GM21367 (cell line): ENCODE results near the gene PIP4K2A.
"Not testable (repeated sequence)": the region's sequence is repeated elsewhere in the genome, so short reads cannot be mapped to it uniquely, and the experiment has no call there.

ENCODE experiments used
- ATAC-seq: cut with Tn5 transposase; IDR thresholded peaks from one replicate; pipeline ENCODE4 v1.9.1; 2021; ENCODE audit not compliant: unreplicated experiment

The PIP4K2A gene

DNA sequence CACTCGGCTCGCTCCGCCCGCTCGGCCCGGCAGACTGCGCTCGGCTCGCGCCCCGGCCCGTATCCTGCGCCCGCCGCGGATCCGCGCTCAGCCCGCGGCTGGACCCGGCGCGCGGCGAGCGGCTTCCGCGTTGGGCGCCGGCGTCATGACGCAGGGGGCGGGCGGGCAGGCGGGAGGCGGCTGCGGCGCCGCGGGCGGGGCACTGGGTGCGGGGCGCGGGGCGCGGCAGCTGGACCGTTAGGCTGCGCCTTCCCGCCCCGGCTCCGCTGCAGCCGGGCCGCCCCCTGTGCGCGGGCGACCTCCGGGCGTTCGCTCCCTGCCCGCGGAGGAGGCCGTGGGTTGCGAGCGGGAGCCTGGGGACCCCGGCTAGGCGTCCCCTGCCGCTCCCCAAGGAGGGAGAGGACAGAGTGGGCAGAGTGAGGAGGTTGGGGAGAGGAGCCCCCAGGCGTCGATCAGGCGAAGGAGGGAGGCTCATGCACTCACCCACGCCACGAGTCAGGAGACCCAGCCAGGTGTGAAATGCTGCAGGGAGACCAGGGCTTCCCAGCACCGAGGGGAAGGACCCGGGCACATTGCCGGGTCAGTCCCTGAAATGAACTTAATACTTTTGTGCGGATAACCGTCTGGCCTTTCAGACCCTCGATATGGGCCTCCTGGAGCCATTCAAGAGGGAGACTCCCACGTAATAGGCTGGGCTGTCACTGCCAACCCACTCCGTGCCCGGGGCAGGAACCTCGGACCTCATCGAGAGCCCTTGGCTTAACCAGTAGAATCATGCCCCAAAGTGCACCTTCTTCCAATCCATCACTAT lies at the start of gene PIP4K2A:
TSS of gene PIP4K2A (minus strand) at position 100 of the 811 bp plus-strand sequence. CDS start 252 bp downstream, outside the sequence.
- peak; percentile 59 for ATAC-seq

DNA sequence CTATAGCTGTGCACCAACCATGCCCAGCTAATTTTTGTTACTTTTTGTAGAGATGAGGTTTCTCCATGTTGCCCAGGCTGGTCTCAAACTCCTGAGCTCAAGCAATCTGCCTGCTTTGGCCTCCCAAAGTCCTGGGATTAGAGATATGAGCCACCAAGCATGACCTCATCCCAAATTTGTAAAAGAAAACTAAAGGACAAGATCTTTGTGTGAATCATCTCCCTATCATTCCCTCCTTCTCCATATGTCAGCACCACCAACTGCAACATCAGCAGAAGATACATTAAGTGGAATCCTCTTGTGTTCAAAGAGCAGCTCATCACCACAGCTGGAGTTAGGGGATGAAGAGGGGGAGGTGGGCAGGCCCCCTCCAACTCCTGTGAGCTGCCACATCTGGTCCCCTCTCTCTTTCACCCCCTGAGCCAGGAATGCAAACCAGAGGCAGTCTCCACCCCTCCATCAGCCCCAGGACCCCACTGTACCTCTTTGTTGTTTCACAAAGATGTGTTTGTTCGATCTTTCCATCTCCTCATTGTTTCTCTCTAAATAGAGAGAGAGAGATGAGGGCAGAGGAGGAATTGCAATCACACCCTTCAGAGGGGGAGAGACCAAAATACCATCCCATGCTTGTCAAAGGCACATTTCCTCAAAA lies 47.3 kb upstream of the PIP4K2A start:
- ATAC-seq: no peak

GRCh38 chr10:22760025-22760424 lies 45.6 kb upstream of the PIP4K2A start:
- ATAC-seq: no peak

DNA sequence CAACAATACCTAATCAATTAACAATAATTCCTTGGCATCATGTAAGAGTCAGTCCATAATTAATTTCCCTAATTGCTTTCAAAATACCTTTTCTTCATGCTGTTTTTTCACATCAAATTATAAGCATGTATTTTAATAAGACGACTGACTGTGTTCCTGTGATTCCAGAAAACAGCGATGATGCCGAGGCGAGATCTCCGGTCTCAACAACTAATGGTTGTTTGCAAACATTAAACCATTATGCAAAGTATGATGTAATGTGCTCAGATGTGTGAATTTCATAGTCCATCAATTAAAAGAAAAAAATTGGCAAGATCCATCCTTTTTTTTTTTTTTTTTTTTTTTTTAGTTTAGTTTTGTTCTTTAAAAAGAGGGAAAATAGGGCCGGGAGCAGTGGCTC lies 44.5 kb upstream of the PIP4K2A start:
- no peak for ATAC-seq

GRCh38 chr10:22754296-22754695 lies 39.9 kb upstream of the PIP4K2A start:
- no peak for ATAC-seq

DNA sequence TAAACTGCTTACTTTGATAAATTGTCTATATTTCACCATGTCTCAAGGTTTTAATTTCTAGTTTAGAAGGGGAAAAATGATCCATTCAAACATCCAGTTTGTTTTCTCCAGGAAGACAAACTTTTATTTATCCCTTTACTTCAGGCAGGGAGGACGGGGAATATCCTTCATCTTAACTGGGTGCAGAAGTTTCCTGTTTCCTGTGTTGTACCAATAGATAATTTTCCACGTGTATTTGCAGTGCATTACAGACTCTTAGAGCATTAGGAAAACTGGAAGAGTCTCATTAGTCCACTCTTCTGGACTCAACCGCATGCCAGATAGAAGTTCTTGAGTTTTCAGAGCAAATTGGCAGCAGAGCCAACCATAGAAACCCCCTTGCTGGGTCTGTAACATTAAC lies 39.4 kb upstream of the PIP4K2A start:
- no peak for ATAC-seq

DNA sequence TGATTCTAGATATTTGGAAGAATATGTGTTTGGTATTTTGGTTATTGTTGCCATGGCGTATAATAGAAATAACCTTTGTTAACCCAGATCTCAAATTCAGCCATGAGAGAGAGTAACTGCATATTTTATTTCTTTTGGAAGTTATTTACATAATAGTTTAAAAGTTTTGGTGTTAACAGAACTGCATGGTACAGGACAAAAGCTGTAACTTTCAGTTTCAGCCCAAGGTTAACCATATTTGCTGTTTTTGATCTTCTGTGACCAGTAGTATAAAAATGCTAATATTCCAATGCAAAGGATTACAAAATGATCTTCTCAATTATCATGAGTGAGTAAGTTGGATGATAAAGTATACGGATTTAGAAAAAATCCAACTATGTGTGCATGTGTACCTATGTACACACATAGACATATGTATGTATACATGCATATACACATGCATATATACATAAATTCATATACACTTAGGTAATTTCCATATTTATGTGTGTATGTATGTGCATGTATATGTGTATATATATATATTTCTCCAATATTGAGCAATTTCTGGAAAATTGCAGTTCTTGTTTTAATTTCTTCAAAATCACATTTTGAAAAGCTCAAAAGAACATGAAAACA lies 38.0 kb upstream of the PIP4K2A start:
- ATAC-seq: peak; percentile 60

DNA sequence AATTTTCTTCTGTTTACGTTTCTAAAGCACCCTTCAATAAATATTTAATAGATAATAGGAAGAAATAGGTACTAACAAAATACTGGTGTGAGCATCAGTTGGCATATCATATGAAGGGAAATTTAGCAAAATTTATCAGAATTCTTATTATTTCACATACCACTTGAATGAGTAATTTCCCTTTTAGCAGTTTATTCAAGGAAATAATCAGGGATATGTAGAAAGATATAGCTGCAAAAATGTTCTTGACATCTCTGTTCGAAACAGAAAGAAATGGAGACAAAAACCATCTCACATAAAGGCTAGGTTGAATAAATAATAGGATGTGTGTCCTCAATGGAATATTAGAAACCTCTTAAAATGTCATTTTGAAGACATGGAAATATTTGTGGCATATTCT lies 35.8 kb upstream of the PIP4K2A start:
- ATAC-seq: no peak

DNA sequence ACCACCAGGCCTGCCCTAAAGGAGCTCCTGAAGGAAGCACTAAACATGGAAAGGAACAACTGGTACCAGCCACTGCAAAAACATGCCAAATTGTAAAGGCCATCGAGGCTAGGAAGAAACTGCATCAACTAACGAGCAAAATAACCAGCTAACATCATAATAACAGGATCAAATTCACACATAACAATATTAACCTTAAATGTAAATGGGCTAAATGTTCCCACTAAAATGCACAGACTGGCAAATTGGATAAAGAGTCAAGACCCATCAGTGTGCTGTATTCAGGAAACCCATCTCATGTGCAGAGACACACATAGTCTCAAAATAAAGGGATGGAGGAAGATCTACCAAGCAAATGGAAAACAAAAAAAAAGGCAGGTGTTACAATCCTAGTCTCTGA lies 30.5 kb upstream of the PIP4K2A start:
- ATAC-seq: not testable (repeated sequence)

GRCh38 chr10:22742678-22743077 lies 28.3 kb upstream of the PIP4K2A start:
- ATAC-seq: peak; percentile 99

DNA sequence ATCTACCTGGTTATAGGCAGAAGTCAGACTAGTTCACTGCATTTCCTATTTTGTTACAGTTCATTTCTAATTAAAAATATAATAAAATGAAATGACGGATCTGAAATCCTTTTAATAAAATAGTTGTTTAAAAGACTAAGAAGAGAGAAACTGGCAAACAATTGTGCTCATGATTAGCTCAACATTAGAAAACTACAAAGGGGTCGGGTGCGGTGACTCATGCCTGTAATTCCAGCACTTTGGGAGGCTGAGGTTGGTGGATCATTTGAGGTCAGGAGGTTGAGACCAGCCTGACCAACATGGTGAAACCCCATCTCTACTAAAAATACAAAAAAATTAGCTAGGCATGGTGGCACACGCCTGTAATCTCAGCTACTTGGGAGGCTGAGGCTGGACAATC lies 27.3 kb upstream of the PIP4K2A start:
- ATAC-seq: not testable (repeated sequence)

DNA sequence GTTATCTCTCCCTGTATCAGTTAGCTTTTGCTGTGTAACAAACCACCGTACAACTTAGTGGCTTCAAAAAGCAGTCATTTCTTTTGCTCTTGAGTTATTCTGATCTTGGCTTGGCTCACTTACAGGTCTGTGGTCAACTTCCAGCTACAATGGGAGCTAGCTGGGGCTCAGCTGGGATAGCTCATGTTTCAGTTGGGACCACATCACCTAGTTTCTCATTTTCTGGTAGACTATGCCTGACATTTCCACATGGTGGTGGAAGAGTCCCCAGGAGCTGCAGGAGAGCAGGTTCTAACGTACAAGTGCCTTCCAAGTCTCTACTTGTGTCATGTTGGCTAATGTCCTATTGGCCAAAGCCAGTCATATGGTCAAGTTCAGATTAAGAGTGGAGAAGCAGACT lies 25.8 kb upstream of the PIP4K2A start:
- no peak for ATAC-seq

GRCh38 chr10:22737587-22737986 lies 23.2 kb upstream of the PIP4K2A start:
- ATAC-seq: no peak

GRCh38 chr10:22736134-22736533 lies 21.8 kb upstream of the PIP4K2A start:
- ATAC-seq: no peak

GRCh38 chr10:22733992-22734391 lies 19.6 kb upstream of the PIP4K2A start:
- ATAC-seq: no peak

GRCh38 chr10:22727663-22728062 lies 13.3 kb upstream of the PIP4K2A start:
- ATAC-seq: no peak

DNA sequence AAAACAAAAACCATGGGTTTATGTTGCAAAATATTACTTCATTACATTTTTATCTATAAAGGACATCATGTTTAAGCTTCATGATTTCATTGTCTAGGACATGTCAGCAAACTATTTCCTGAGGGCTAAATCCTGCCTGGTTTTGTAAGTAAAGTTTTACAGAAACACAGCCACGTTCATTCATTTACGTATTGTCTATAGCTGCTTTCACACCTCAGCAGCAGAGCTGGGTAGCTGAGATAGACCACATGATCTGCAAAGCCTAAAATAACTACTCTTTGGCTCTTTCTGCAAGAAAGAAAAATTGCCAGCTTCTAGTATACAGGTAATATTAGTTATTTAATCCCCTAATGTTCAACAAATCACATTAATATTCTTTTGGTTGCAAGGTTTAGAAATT lies 12.7 kb upstream of the PIP4K2A start:
- no peak for ATAC-seq

DNA sequence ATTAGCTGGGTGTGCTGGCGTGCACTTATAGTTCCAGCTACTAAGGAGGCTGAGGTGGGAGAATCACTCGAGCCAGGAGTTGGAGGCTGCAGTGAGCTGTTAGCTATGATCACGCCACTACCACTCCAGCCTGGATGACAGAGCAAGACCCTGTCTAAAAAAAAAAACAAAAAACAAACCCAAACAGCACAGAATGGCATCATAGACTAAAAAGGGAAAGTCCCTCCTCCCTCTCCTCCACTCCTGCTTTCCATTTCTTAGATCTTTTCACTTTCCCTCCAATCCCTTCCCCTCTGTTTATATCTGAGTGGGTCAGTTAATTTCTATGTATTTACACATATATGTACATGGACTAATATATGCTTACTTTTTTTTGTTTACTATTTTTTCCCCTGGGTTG lies 10.4 kb upstream of the PIP4K2A start:
- ATAC-seq: no peak

DNA sequence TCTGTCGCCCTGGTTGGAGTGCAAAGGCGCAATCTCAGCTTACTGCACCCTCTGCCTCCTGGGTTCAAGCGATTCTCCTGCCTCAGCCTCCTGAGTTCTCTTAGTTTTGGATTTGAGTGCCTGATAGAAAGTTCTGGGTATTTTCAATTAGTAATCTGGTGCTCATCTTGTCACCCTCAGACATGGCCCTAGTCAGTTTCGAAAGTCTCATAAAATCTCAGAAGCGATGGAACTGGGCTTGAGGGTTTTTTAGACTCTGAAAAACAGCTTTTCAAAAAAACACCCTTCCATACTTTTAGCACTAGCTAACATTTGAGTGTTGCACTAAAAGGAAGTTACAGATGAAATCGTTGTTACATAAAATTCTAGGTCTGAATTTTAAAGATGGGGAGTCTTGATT lies 9.4 kb upstream of the PIP4K2A start:
- peak; percentile 39 for ATAC-seq

DNA sequence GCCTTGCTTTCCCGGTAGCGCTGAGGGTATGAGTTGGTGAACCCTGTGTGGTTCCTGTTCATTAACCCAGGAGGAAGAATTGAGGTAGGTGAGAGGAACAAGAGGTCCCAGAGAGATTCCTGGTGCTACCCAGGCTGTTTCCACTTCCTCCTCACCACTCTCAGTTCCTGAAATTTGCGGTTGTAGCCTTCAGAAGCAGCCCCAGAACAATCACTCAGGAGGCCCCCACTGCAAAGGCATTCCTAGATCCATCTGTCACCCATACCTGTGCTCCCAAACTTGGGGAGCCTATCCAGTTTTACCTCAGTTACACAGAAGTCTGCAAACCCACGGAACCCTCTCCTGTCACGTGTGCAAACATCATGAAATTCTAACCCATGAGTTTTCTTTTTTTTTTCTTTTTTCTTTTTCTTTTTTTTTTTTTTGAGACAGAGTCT lies 9.0 kb upstream of the PIP4K2A start:
- ATAC-seq: peak; percentile 72

GRCh38 chr10:22722626-22723169 lies 8.3 kb upstream of the PIP4K2A start:
- ATAC-seq: no peak

GRCh38 chr10:22720667-22721066 lies 6.3 kb upstream of the PIP4K2A start:
- ATAC-seq: no peak
